ENCODE data around the gene FAM229B.

DNA sequence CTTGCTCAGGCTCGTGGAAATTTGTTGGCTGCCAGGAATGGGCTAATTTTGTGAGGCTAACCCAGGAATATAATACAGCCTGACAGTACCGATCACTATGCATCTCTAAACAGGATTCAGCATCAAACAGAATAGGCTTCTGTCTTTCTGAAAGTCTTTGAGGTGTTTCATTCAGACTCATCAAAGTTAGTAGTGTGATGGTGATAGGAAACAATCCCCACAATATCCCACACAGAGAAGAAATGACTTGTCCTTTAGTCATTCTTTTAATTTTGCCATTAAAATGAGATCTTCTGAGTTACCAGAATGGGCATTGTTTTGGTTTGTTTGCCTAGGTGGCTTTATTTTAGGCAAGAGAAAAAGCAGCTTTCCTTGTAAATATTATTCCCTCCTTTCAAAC is 54.3 kb downstream of the FAM229B start:
- no peak for TF ChIP-seq POLR2AphosphoS5 (IDR thresholded peaks at IDR 0.05)
- no peak for TF ChIP-seq POLR2A (IDR thresholded peaks at IDR 0.05)
- TF ChIP-seq, protein P1, sequence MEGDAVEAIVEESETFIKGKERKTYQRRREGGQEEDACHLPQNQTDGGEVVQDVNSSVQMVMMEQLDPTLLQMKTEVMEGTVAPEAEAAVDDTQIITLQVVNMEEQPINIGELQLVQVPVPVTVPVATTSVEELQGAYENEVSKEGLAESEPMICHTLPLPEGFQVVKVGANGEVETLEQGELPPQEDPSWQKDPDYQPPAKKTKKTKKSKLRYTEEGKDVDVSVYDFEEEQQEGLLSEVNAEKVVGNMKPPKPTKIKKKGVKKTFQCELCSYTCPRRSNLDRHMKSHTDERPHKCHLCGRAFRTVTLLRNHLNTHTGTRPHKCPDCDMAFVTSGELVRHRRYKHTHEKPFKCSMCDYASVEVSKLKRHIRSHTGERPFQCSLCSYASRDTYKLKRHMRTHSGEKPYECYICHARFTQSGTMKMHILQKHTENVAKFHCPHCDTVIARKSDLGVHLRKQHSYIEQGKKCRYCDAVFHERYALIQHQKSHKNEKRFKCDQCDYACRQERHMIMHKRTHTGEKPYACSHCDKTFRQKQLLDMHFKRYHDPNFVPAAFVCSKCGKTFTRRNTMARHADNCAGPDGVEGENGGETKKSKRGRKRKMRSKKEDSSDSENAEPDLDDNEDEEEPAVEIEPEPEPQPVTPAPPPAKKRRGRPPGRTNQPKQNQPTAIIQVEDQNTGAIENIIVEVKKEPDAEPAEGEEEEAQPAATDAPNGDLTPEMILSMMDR (IDR thresholded peaks at IDR 0.05 in 8 of 11, conservative IDR thresholded peaks at IDR 0.05 in 3 of 11) = no peak

All from spleen (tissue), 7 donors.